ENCODE data around the gene DHRS7.
A peak's percentile ranks its signal among the peaks of the same experiment; 100 is the strongest.
"Not testable (repeated sequence)": the region's sequence is repeated elsewhere in the genome, so short reads cannot be mapped to it uniquely, and the experiment has no call there.

Gene DHRS7

GRCh38 chr14:60114881-60115280 lies 50.3 kb downstream of the DHRS7 start:
- no peak for TF ChIP-seq CTCF (IDR thresholded peaks at IDR 0.05; ENCODE audit: borderline replicate concordance, control extremely low read depth, extremely low read depth, insufficient read depth, missing control alignments)
- no peak for DNase-seq (ENCODE audit: low spot score)
- in situ Hi-C loops (cut with MboI; ENCODE audit: low sequenced_read_pairs, unreplicated experiment), result no loop called here

GRCh38 chr14:60111732-60112131 lies 53.5 kb downstream of the DHRS7 start:
- peak; percentile 34 for DNase-seq (ENCODE audit: low spot score)
- no peak for TF ChIP-seq CTCF (IDR thresholded peaks at IDR 0.05; ENCODE audit: borderline replicate concordance, control extremely low read depth, extremely low read depth, insufficient read depth, missing control alignments)
- in situ Hi-C loops (cut with MboI; ENCODE audit: low sequenced_read_pairs, unreplicated experiment), result no loop called here

- no peak for DNase-seq (ENCODE audit: low spot score)
- in situ Hi-C loops (cut with MboI; ENCODE audit: low sequenced_read_pairs, unreplicated experiment), result no loop called here
- no peak for TF ChIP-seq CTCF (IDR thresholded peaks at IDR 0.05; ENCODE audit: borderline replicate concordance, control extremely low read depth, extremely low read depth, insufficient read depth, missing control alignments)
Measured at GRCh38 chr14:60107477-60107876, 57.7 kb downstream of the DHRS7 start.

GRCh38 chr14:60106339-60106738 lies 58.9 kb downstream of the DHRS7 start:
- in situ Hi-C loops (cut with MboI; ENCODE audit: low sequenced_read_pairs, unreplicated experiment), result no loop called here
- TF ChIP-seq CTCF (IDR thresholded peaks at IDR 0.05; ENCODE audit: borderline replicate concordance, control extremely low read depth, extremely low read depth, insufficient read depth, missing control alignments), result no peak
- DNase-seq (ENCODE audit: low spot score), result no peak

GRCh38 chr14:60102389-60102788 lies 62.8 kb downstream of the DHRS7 start:
- no peak for TF ChIP-seq CTCF (IDR thresholded peaks at IDR 0.05; ENCODE audit: borderline replicate concordance, control extremely low read depth, extremely low read depth, insufficient read depth, missing control alignments)
- in situ Hi-C loops (cut with MboI; ENCODE audit: low sequenced_read_pairs, unreplicated experiment), result no loop called here
- DNase-seq (ENCODE audit: low spot score), result no peak

- no peak for TF ChIP-seq CTCF (IDR thresholded peaks at IDR 0.05; ENCODE audit: borderline replicate concordance, control extremely low read depth, extremely low read depth, insufficient read depth, missing control alignments)
- DNase-seq (ENCODE audit: low spot score), result no peak
- in situ Hi-C loops (cut with MboI; ENCODE audit: low sequenced_read_pairs, unreplicated experiment), result no loop called here
Measured at GRCh38 chr14:60101786-60102185, 63.4 kb downstream of the DHRS7 start.

GRCh38 chr14:60099855-60100254 lies 65.3 kb downstream of the DHRS7 start:
- in situ Hi-C loops (cut with MboI; ENCODE audit: low sequenced_read_pairs, unreplicated experiment); DNase-seq (ENCODE audit: low spot score): not testable (repeated sequence)
